ENCODE measurements around the gene PRKAG3.
"Not testable (repeated sequence)": the region's sequence is repeated elsewhere in the genome, so short reads cannot be mapped to it uniquely, and the experiment has no call there.

Gene PRKAG3

GRCh38 chr2:218861645-218862318 is 30.2 kb upstream of the PRKAG3 start:
- DNase-seq, result no peak

- DNase-seq, result peak; percentile 81
These were observed 29.4 kb upstream of the PRKAG3 start for GRCh38 chr2:218860950-218861381.

- DNase-seq, result no peak
These were observed 28.6 kb upstream of the PRKAG3 start for GRCh38 chr2:218859988-218860831.

- no peak for DNase-seq
These were observed 28.0 kb upstream of the PRKAG3 start, which contains the start of gene WNT6 for GRCh38 chr2:218859556-218859987. Gene WNT6 (plus strand): TSS chr2:218859805. CDS start chr2:218860038, 233 bp downstream.

- no peak for DNase-seq
These were observed 27.3 kb upstream of the PRKAG3 start for GRCh38 chr2:218858671-218859555.

GRCh38 chr2:218858138-218858445 is 26.5 kb upstream of the PRKAG3 start:
- DNase-seq, result no peak

- no peak for DNase-seq
These were observed 26.0 kb upstream of the PRKAG3 start for GRCh38 chr2:218857371-218858137.

- no peak for DNase-seq
These were observed 25.3 kb upstream of the PRKAG3 start for GRCh38 chr2:218856896-218857243.

GRCh38 chr2:218856167-218856895 is 24.7 kb upstream of the PRKAG3 start:
- no peak for DNase-seq

GRCh38 chr2:218855305-218856166 is 23.9 kb upstream of the PRKAG3 start:
- DNase-seq, result no peak

GRCh38 chr2:218854860-218855259 is 23.3 kb upstream of the PRKAG3 start:
- no peak for DNase-seq

GRCh38 chr2:218853766-218854165 is 22.2 kb upstream of the PRKAG3 start:
- DNase-seq, result peak; percentile 22

- DNase-seq, result peak; percentile 50
These were observed 21.5 kb upstream of the PRKAG3 start for GRCh38 chr2:218852911-218853667.

- DNase-seq, result no peak
These were observed 19.7 kb upstream of the PRKAG3 start for GRCh38 chr2:218851286-218851685.

- no peak for DNase-seq
These were observed 19.2 kb upstream of the PRKAG3 start for GRCh38 chr2:218850796-218851195.

GRCh38 chr2:218849721-218850120 is 18.1 kb upstream of the PRKAG3 start:
- DNase-seq, result no peak

- DNase-seq, result not testable (repeated sequence)
These were observed 15.4 kb upstream of the PRKAG3 start for GRCh38 chr2:218846963-218847362.

GRCh38 chr2:218844334-218844733 is 12.7 kb upstream of the PRKAG3 start:
- not testable (repeated sequence) for DNase-seq

- DNase-seq, result no peak
These were observed 8.3 kb upstream of the PRKAG3 start for GRCh38 chr2:218839888-218840287.

- DNase-seq, result no peak
These were observed 7.8 kb upstream of the PRKAG3 start for GRCh38 chr2:218839430-218839829.
